CD4-positive, alpha-beta memory T cell (primary cell): Measurements from ENCODE around the gene RAD9A. TPM values are rescaled to one million over a fixed set of nuclear protein-coding genes. Genes with fewer than 3 reads are reported as not detected.

Experiments used
- CTCF ChIA-PET: fragments of 350-600 bp; sonication (Branson Sonifier 250); formaldehyde crosslinking; loops from one replicate; lab custom pipeline; 2021; ENCODE audit warnings: inconsistent platforms; ENCODE audit not compliant: partially characterized antibody; lab: Charles Lee
- POLR2A ChIA-PET: fragments of 350-600 bp; sonication (Branson Sonifier 250); formaldehyde crosslinking; loops from one replicate; lab custom pipeline; 2021; ENCODE audit not compliant: partially characterized antibody; lab: Charles Lee
- DNase-seq, 5 donors: peaks; one replicate each; pipeline versions ENCODE4 v3.0.0 to v3.0.0-alpha.2; 2020 to 2022; ENCODE audit warnings: mixed read lengths in 1 of 5
- H3K27ac ChIP-seq: one replicate; pipeline ENCODE4 v1.7.0; 2013; ENCODE audit warnings: low read depth, low read length
- H3K27me3 ChIP-seq: 2 replicates; pipeline ENCODE4 v1.7.0; 2013; ENCODE audit warnings: mild to moderate bottlenecking, low read length, moderate library complexity; ENCODE audit not compliant: insufficient read depth
- H3K36me3 ChIP-seq: 2 replicates; pipeline ENCODE4 v1.7.0; 2013; ENCODE audit warnings: mild to moderate bottlenecking, low read length, moderate library complexity; ENCODE audit not compliant: insufficient read depth
- H3K4me1 ChIP-seq: 2 replicates; pipeline ENCODE4 v1.7.0; 2013; ENCODE audit warnings: mild to moderate bottlenecking, low read length, moderate library complexity; ENCODE audit not compliant: insufficient read depth
- H3K4me3 ChIP-seq, 2 donors: one replicate each; pipeline ENCODE4 v1.7.0; 2013; ENCODE audit warnings: low read length in 2 of 2, mild to moderate bottlenecking in 1 of 2
- H3K9me3 ChIP-seq, 2 donors: one replicate each; pipeline ENCODE4 v1.7.0; 2013; ENCODE audit warnings: low read length in 2 of 2, control low read depth in 1 of 2; ENCODE audit not compliant: control insufficient read depth in 1 of 2
- H3K27ac Mint-ChIP-seq, 7 donors: one replicate each; pipeline ENCODE4 v1.8.0; 2020 to 2021; ENCODE audit warnings: mixed read lengths in 7 of 7, mild to moderate bottlenecking in 6 of 7, inconsistent platforms in 3 of 7, moderate library complexity in 3 of 7
- H3K27me3 Mint-ChIP-seq, 2 donors: one replicate each; pipeline ENCODE4 v1.8.0; 2020 to 2021; ENCODE audit warnings: mixed read lengths in 2 of 2
- H3K36me3 Mint-ChIP-seq, 2 donors: one replicate each; pipeline ENCODE4 v1.8.0; 2020 to 2021; ENCODE audit warnings: mixed read lengths in 2 of 2, inconsistent platforms in 1 of 2, mild to moderate bottlenecking in 1 of 2
- H3K4me1 Mint-ChIP-seq, 4 donors: one replicate each; pipeline ENCODE4 v1.8.0; 2020 to 2021; ENCODE audit warnings: mixed read lengths in 4 of 4, mild to moderate bottlenecking in 1 of 4
- H3K4me3 Mint-ChIP-seq, 8 donors: one replicate each; pipeline ENCODE4 v1.8.0; 2020 to 2021; ENCODE audit warnings: mixed read lengths in 8 of 8, mild to moderate bottlenecking in 7 of 8, moderate library complexity in 6 of 8, inconsistent platforms in 3 of 8
- H3K9me3 Mint-ChIP-seq, 8 donors: one replicate each; pipeline ENCODE4 v1.8.0; 2020 to 2021; ENCODE audit warnings: mixed read lengths in 8 of 8, mild to moderate bottlenecking in 5 of 8, inconsistent platforms in 3 of 8, moderate library complexity in 1 of 8
- intact Hi-C: fragments of 100-400 bp; cut with micrococcal nuclease; formaldehyde crosslinking; loops from one replicate; pipeline ENCODE4 v1.15.1; 2023
- polyA plus RNA-seq, 2 donors: library from polyadenylated mRNA; unstranded; fragments of 300-500 nt; fragmentation: Illumina TruSeq; gene quantifications; one replicate each; pipeline ENCODE4 v1.2.3, GENCODE V29; 2021
- total RNA-seq, 2 experiments: library from RNA; stranded (reverse); gene quantifications; one replicate each; pipeline ENCODE4 v1.2.3, GENCODE V29; 2021

The RAD9A gene
- total and polyA plus RNA-seq, 4 experiments from 2014 or later: 6.7 to 55.9 (median 30.0) TPM

- CTCF ChIA-PET: interaction anchor here (0.6 to 24.8 kb wide), 9 partner anchors 13 to 198 kb away, joined by 3 to 1065 read pairs (median 5); partner anchors contain the start of genes CLCF1, POLD4 and PPP1CA
- Histone ChIP-seq H3K4me1 (peaks cover 16% of the 10 kb centered on the region), H3K27me3 (no peaks in the 10 kb centered on the region), H3K36me3 (no peaks in the 10 kb centered on the region), H3K27ac (no peak overlapping the region), H3K4me3 (no peak overlapping the region), H3K9me3 (no peaks in the 10 kb centered on the region)
- intact Hi-C loops: no loop called here
- POLR2A ChIA-PET: interaction anchor here (1.1 to 19.7 kb wide), 8 partner anchors 9 to 118 kb away, joined by 3 to 449 read pairs (median 5); partner anchors contain the start of genes CLCF1, PITPNM1, POLD4 and PPP1CA
- peak overlapping the region in 2 of 7 donors; percentile 2 to 47 for H3K27ac Mint-ChIP-seq
- H3K9me3 Mint-ChIP-seq: no peaks in the 10 kb centered on the region
- H3K36me3 Mint-ChIP-seq: peaks cover 0 to 3% of the 10 kb centered on the region in 2 donors
- no peak overlapping the region for H3K4me3 Mint-ChIP-seq
- no peak for DNase-seq
- peaks cover 0 to 1% of the 10 kb centered on the region in 2 donors for H3K27me3 Mint-ChIP-seq
- peaks cover 14 to 27% (median 22%) of the 10 kb centered on the region in 4 donors for H3K4me1 Mint-ChIP-seq
Measured at GRCh38 chr11:67387069-67387468, 4.7 kb upstream of the RAD9A start.

- no peaks in the 10 kb centered on the region for H3K36me3 ChIP-seq
- H3K4me1 ChIP-seq: peaks cover 15% of the 10 kb centered on the region
- ChIA-PET POLR2A (interaction anchor here (1.1 to 19.7 kb wide), 8 partner anchors 9 to 118 kb away, joined by 3 to 449 read pairs (median 5); partner anchors contain the start of genes CLCF1, PITPNM1, POLD4 and PPP1CA), CTCF (interaction anchor here (0.6 to 24.8 kb wide), 7 partner anchors 14 to 198 kb away, joined by 3 to 1065 read pairs (median 4); partner anchors contain the start of genes CLCF1, POLD4 and PPP1CA)
- Mint-ChIP-seq H3K36me3 (peaks cover 0 to 5% of the 10 kb centered on the region in 2 donors), H3K27ac (peak overlapping the region in 4 of 7 donors; percentile 2 to 89 (median 26)), H3K27me3 (peaks cover 0 to 1% of the 10 kb centered on the region in 2 donors), H3K4me1 (peaks cover 16 to 28% (median 23%) of the 10 kb centered on the region in 4 donors), H3K4me3 (peak overlapping the region in 1 of 8 donors; percentile 35), H3K9me3 (no peaks in the 10 kb centered on the region)
- no peak overlapping the region for H3K27ac ChIP-seq
- H3K9me3 ChIP-seq: no peaks in the 10 kb centered on the region
- DNase-seq: no peak
- intact Hi-C loops: no loop called here
- H3K4me3 ChIP-seq: no peak overlapping the region
- H3K27me3 ChIP-seq: no peaks in the 10 kb centered on the region
Measured at GRCh38 chr11:67387518-67387917, 4.3 kb upstream of the RAD9A start.

GRCh38 chr11:67389477-67389876 is 2.3 kb upstream of the RAD9A start:
- ChIA-PET CTCF (interaction anchor here (1.0 to 24.8 kb wide), 4 partner anchors 12 to 87 kb away, joined by 3 to 1065 read pairs (median 22); partner anchors contain the start of genes POLD4, PPP1CA and TBC1D10C), POLR2A (interaction anchor here (0.7 to 21.5 kb wide), 6 partner anchors 12 to 116 kb away, joined by 3 to 2262 read pairs (median 6); partner anchors contain the start of genes CARNS1, PITPNM1, POLD4 and PPP1CA)
- Histone ChIP-seq H3K27me3 (no peaks in the 10 kb centered on the region), H3K9me3 (no peaks in the 10 kb centered on the region), H3K4me1 (peaks cover 16% of the 10 kb centered on the region), H3K4me3 (no peak overlapping the region), H3K27ac (no peak overlapping the region), H3K36me3 (no peaks in the 10 kb centered on the region)
- Mint-ChIP-seq H3K9me3 (peaks cover 0 to 1% (median 0%) of the 10 kb centered on the region in 8 donors), H3K27me3 (peaks cover 0 to under 1% of the 10 kb centered on the region in 2 donors), H3K36me3 (peaks cover 4 to 10% of the 10 kb centered on the region in 2 donors), H3K4me3 (peak overlapping the region; percentile 40 to 87 (median 75)), H3K4me1 (peaks cover 21 to 41% (median 33%) of the 10 kb centered on the region in 4 donors), H3K27ac (peak overlapping the region; percentile 64 to 92 (median 80))
- DNase-seq: peak; percentile 47 to 57 (median 54)
- intact Hi-C loops: loop anchor here (1.0 kb wide), 2 partner anchors 80 to 117 kb away; partner anchors contain the start of gene TMEM134

- Mint-ChIP-seq H3K36me3 (peaks cover 4 to 12% of the 10 kb centered on the region in 2 donors), H3K4me3 (peak overlapping the region; percentile 87 to 93 (median 91)), H3K27me3 (no peaks in the 10 kb centered on the region), H3K9me3 (peaks cover 0 to 1% (median 0%) of the 10 kb centered on the region in 8 donors), H3K4me1 (peaks cover 21 to 41% (median 33%) of the 10 kb centered on the region in 4 donors), H3K27ac (peak overlapping the region; percentile 75 to 94 (median 86))
- Histone ChIP-seq H3K9me3 (no peaks in the 10 kb centered on the region), H3K27me3 (no peaks in the 10 kb centered on the region), H3K4me1 (peaks cover 16% of the 10 kb centered on the region), H3K27ac (peak overlapping the region; percentile 79), H3K36me3 (peaks cover 3% of the 10 kb centered on the region), H3K4me3 (peak overlapping the region; percentile 63 to 75)
- intact Hi-C loops: loop anchor here (1.0 kb wide), 1 partner anchor 93 kb away; no protein-coding TSS in a partner anchor
- POLR2A ChIA-PET: interaction anchor here (1.1 to 21.5 kb wide), 22 partner anchors 8 to 119 kb away, joined by 3 to 2262 read pairs (median 8); partner anchors contain the start of genes AIP, CARNS1, CDK2AP2 and CLCF1
- CTCF ChIA-PET: interaction anchor here (1.4 to 24.8 kb wide), 12 partner anchors 9 to 123 kb away, joined by 3 to 1065 read pairs (median 6); partner anchors contain the start of genes AIP, POLD4, PPP1CA and PTPRCAP
- DNase-seq: no peak
Measured at GRCh38 chr11:67390947-67391303, 861 bp upstream of the RAD9A start.

- H3K27ac ChIP-seq: peak overlapping the region; percentile 79
Measured at GRCh38 chr11:67392183-67392715, 463 bp downstream of the RAD9A start.

GRCh38 chr11:67393437-67393836 is 1.7 kb downstream of the RAD9A start:
- DNase-seq: no peak
- Histone ChIP-seq H3K4me1 (peaks cover 37% of the 10 kb centered on the region), H3K36me3 (peaks cover 15% of the 10 kb centered on the region), H3K4me3 (no peak overlapping the region), H3K27me3 (no peaks in the 10 kb centered on the region), H3K9me3 (no peaks in the 10 kb centered on the region), H3K27ac (no peak overlapping the region)
- Mint-ChIP-seq H3K4me1 (peaks cover 31 to 65% (median 51%) of the 10 kb centered on the region in 4 donors), H3K36me3 (peaks cover 18 to 28% of the 10 kb centered on the region in 2 donors), H3K27me3 (no peaks in the 10 kb centered on the region), H3K27ac (peak overlapping the region; percentile 3 to 87 (median 57)), H3K4me3 (peak overlapping the region in 5 of 8 donors; percentile 51 to 91 (median 64)), H3K9me3 (peaks cover 0 to 1% (median 0%) of the 10 kb centered on the region in 8 donors)
- intact Hi-C loops: no loop called here
- ChIA-PET CTCF (interaction anchor here (1.6 to 5.9 kb wide), 2 partner anchors 8 to 39 kb away, joined by 3 to 40 read pairs; partner anchors contain the start of genes PPP1CA and TBC1D10C), POLR2A (interaction anchor here (0.9 to 21.5 kb wide), 7 partner anchors 8 to 106 kb away, joined by 3 to 2262 read pairs (median 37); partner anchors contain the start of genes CARNS1, CLCF1, POLD4 and PPP1CA)

More at GRCh38 chr11:67392183-67392715, 463 bp downstream of the RAD9A start:
- CTCF ChIA-PET: interaction anchor here (0.5 to 24.8 kb wide), 11 partner anchors 10 to 125 kb away, joined by 3 to 1065 read pairs (median 7); partner anchors contain the start of genes AIP, POLD4, PPP1CA and PTPRCAP
- POLR2A ChIA-PET: interaction anchor here (0.9 to 21.5 kb wide), 31 partner anchors 9 to 152 kb away, joined by 3 to 2262 read pairs (median 7); partner anchors contain the start of genes AIP, CARNS1, CDK2AP2 and CLCF1
- Mint-ChIP-seq H3K4me1 (peaks cover 27 to 53% (median 43%) of the 10 kb centered on the region in 4 donors), H3K27ac (peak overlapping the region; percentile 78 to 94 (median 87)), H3K27me3 (no peaks in the 10 kb centered on the region), H3K36me3 (peaks cover 11 to 19% of the 10 kb centered on the region in 2 donors), H3K9me3 (peaks cover 0 to 1% (median 0%) of the 10 kb centered on the region in 8 donors), H3K4me3 (peak overlapping the region; percentile 87 to 93 (median 91))
- Histone ChIP-seq H3K4me3 (peak overlapping the region; percentile 61 to 75), H3K9me3 (no peaks in the 10 kb centered on the region), H3K4me1 (peaks cover 25% of the 10 kb centered on the region), H3K27me3 (no peaks in the 10 kb centered on the region), H3K36me3 (peaks cover 3% of the 10 kb centered on the region)
- no peak for DNase-seq
- intact Hi-C loops: loop anchor here (1.0 kb wide), 1 partner anchor 9 kb away; the partner anchor contains the start of gene PPP1CA
